HepG2 (cell line): ENCODE results near the gene ABRACL.

ENCODE experiments used
- ATF3 ChIP-seq: sonication (generic); formaldehyde crosslinking; IDR thresholded peaks from 2 replicates; pipeline ENCODE4 v1.4.0; 2020; ENCODE audit warnings: missing genetic modification reagents
- CREB1 ChIP-seq, 2 experiments: fragments of 450-650 bp in 1 of 2; IDR thresholded peaks; 2 replicates each; pipeline ENCODE4 v1.6.1; 2016 to 2017; ENCODE audit warnings: control low read depth in 1 of 2, mild to moderate bottlenecking in 1 of 2, missing compliant biosample characterization in 1 of 2, missing genetic modification characterization in 1 of 2
- CTCF ChIP-seq: sonication (generic); formaldehyde crosslinking; IDR thresholded peaks from 2 replicates; pipeline ENCODE4 v1.5.0; 2020; ENCODE audit warnings: mild to moderate bottlenecking, missing genetic modification reagents, moderate library complexity
- NFE2L1 ChIP-seq: sonication (generic); formaldehyde crosslinking; IDR thresholded peaks from 2 replicates; pipeline ENCODE4 v1.4.0; 2020; ENCODE audit warnings: missing genetic modification reagents, mild to moderate bottlenecking, borderline replicate concordance
- SMC3 ChIP-seq: IDR thresholded peaks from 2 replicates; pipeline ENCODE4 v1.6.1; 2011; ENCODE audit warnings: low read length, improper control_type of control experiment
- ZNF484 ChIP-seq: sonication (generic); formaldehyde crosslinking; IDR thresholded peaks from 2 replicates; pipeline ENCODE4 v1.5.1; 2020; ENCODE audit warnings: mild to moderate bottlenecking, low read depth, missing genetic modification reagents, borderline replicate concordance
- ZNF687 ChIP-seq: sonication (generic); formaldehyde crosslinking; IDR thresholded peaks from 2 replicates; pipeline ENCODE4 v1.5.1; 2020; ENCODE audit warnings: mild to moderate bottlenecking, missing genetic modification reagents, moderate library complexity

- TF ChIP-seq CREB1 (IDR thresholded peaks at IDR 0.05) (no peak), CREB1 (CRISPR knock-in tag; IDR thresholded peaks at IDR 0.05) (no peak), NFE2L1 (CRISPR knock-in tag) (no peak), ZNF484 (no peak), CTCF (CRISPR knock-in tag) (no peak), SMC3 (no peak), ZNF687 (CRISPR knock-in tag) (no peak), ATF3 (no peak)
These were observed 44.6 kb downstream of the ABRACL start for GRCh38 chr6:139073118-139073517.
